Activated T-cell treated with anti-CD3 and anti-CD28 coated beads, Interleukin-2, amount 50 U/mL, for 4 hours (primary cell): Measurements from ENCODE around the gene ZNF84. TPM values are rescaled to one million over a fixed set of nuclear protein-coding genes. Genes with fewer than 3 reads are reported as not detected.
A peak's percentile ranks its signal among the peaks of the same experiment; 100 is the strongest.

Experiments
- ATAC-seq, 2 donors: fragments of 200-7000 bp; cut with Tn5 transposase; one replicate each; pipeline ENCODE4 v1.10.0; 2021
- DNase-seq: peaks from one replicate; pipeline ENCODE4 v3.0.0-alpha.2; 2020
- H3K27me3 Mint-ChIP-seq: one replicate; pipeline ENCODE4 v1.8.0; 2021; ENCODE audit warnings: low read depth, mixed read lengths
- H3K36me3 Mint-ChIP-seq: one replicate; pipeline ENCODE4 v1.8.0; 2022; ENCODE audit warnings: mixed read lengths; ENCODE audit not compliant: insufficient read depth
- H3K4me1 Mint-ChIP-seq: one replicate; pipeline ENCODE4 v1.8.0; 2021; ENCODE audit warnings: low read depth, mixed read lengths
- H3K4me3 Mint-ChIP-seq: one replicate; pipeline ENCODE4 v1.8.0; 2021; ENCODE audit warnings: mild to moderate bottlenecking, moderate library complexity, mixed read lengths
- H3K9me3 Mint-ChIP-seq: one replicate; pipeline ENCODE4 v1.8.0; 2021; ENCODE audit warnings: mixed read lengths
- total RNA-seq, 3 donors: library from RNA; stranded (reverse); gene quantifications; one replicate each; pipeline ENCODE4 v1.2.1, GENCODE V29; 2021

Gene ZNF84
- 10 to 100 TPM; 11.5 to 15.6 (median 12.5) TPM for total RNA-seq

GRCh38 chr12:133037207-133038005, at the start of gene ZNF84:
Gene ZNF84, plus strand, starts transcription at chr12:133037509. Its CDS starts 3,959 bp downstream, at chr12:133041468.
- no peaks in the 10 kb centered on the region for H3K27me3 Mint-ChIP-seq
- peaks cover 45% of the 10 kb centered on the region for H3K9me3 Mint-ChIP-seq
- peaks cover 33% of the 10 kb centered on the region for H3K36me3 Mint-ChIP-seq
- H3K4me1 Mint-ChIP-seq = peaks cover 7% of the 10 kb centered on the region
- ATAC-seq (peak; percentile 99), DNase-seq (peak; percentile 96)
- peak within 1 kb of the TSS; percentile 87 for H3K4me3 Mint-ChIP-seq

GRCh38 chr12:132998741-132999140, 38.6 kb upstream of the ZNF84 start:
- Mint-ChIP-seq H3K36me3 (peaks cover 66% of the 10 kb centered on the region), H3K27me3 (no peaks in the 10 kb centered on the region), H3K4me3 (no peak overlapping the region), H3K4me1 (peaks cover 6% of the 10 kb centered on the region), H3K9me3 (peaks cover 38% of the 10 kb centered on the region)
- ATAC-seq (no peak), DNase-seq (no peak)

GRCh38 chr12:133010657-133011297, 26.5 kb upstream of the ZNF84 start:
- H3K4me1 Mint-ChIP-seq = no peaks in the 10 kb centered on the region
- peaks cover 87% of the 10 kb centered on the region for H3K36me3 Mint-ChIP-seq
- peaks cover 44% of the 10 kb centered on the region for H3K9me3 Mint-ChIP-seq

GRCh38 chr12:133023566-133023965, 13.7 kb upstream of the ZNF84 start:
- no peaks in the 10 kb centered on the region for H3K27me3 Mint-ChIP-seq
- peaks cover 13% of the 10 kb centered on the region for H3K36me3 Mint-ChIP-seq
- no peak overlapping the region for H3K4me3 Mint-ChIP-seq
- DNase-seq = no peak
- no peaks in the 10 kb centered on the region for H3K4me1 Mint-ChIP-seq
- H3K9me3 Mint-ChIP-seq = peaks cover 52% of the 10 kb centered on the region
- no peak for ATAC-seq

More at GRCh38 chr12:133010657-133011297, 26.5 kb upstream of the ZNF84 start:
- ATAC-seq (no peak), DNase-seq (no peak)
- no peaks in the 10 kb centered on the region for H3K27me3 Mint-ChIP-seq
- no peak overlapping the region for H3K4me3 Mint-ChIP-seq

GRCh38 chr12:133026996-133027395, 10.3 kb upstream of the ZNF84 start:
- ATAC-seq (no peak), DNase-seq (no peak)
- Mint-ChIP-seq H3K9me3 (peaks cover 39% of the 10 kb centered on the region), H3K4me1 (no peaks in the 10 kb centered on the region), H3K4me3 (no peak overlapping the region), H3K36me3 (peaks cover 2% of the 10 kb centered on the region), H3K27me3 (no peaks in the 10 kb centered on the region)

GRCh38 chr12:133038118-133038709, 905 bp downstream of the ZNF84 start:
- DNase-seq = no peak
- Mint-ChIP-seq H3K9me3 (peaks cover 51% of the 10 kb centered on the region), H3K4me3 (peak overlapping the region; percentile 87), H3K27me3 (no peaks in the 10 kb centered on the region), H3K4me1 (peaks cover 7% of the 10 kb centered on the region), H3K36me3 (peaks cover 41% of the 10 kb centered on the region)
- ATAC-seq = no peak

- H3K4me3 Mint-ChIP-seq = no peak overlapping the region
- H3K27me3 Mint-ChIP-seq = no peaks in the 10 kb centered on the region
- H3K36me3 Mint-ChIP-seq = peaks cover 86% of the 10 kb centered on the region
- H3K4me1 Mint-ChIP-seq = no peaks in the 10 kb centered on the region
- peaks cover 65% of the 10 kb centered on the region for H3K9me3 Mint-ChIP-seq
- DNase-seq (no peak), ATAC-seq (no peak)
Observed at GRCh38 chr12:133046698-133047097, 9.4 kb downstream of the ZNF84 start.

GRCh38 chr12:133057446-133057845, 20.1 kb downstream of the ZNF84 start:
- no peak overlapping the region for H3K4me3 Mint-ChIP-seq
- H3K9me3 Mint-ChIP-seq = peaks cover 56% of the 10 kb centered on the region
- H3K4me1 Mint-ChIP-seq = no peaks in the 10 kb centered on the region
- no peaks in the 10 kb centered on the region for H3K27me3 Mint-ChIP-seq
- DNase-seq (no peak), ATAC-seq (no peak)
- peaks cover 46% of the 10 kb centered on the region for H3K36me3 Mint-ChIP-seq

- Mint-ChIP-seq H3K4me3 (no peak overlapping the region), H3K36me3 (peaks cover 43% of the 10 kb centered on the region), H3K27me3 (no peaks in the 10 kb centered on the region), H3K9me3 (peaks cover 56% of the 10 kb centered on the region), H3K4me1 (no peaks in the 10 kb centered on the region)
- no peak for DNase-seq
- no peak for ATAC-seq
Observed at GRCh38 chr12:133058203-133059113, 21.1 kb downstream of the ZNF84 start.

- peaks cover 24% of the 10 kb centered on the region for H3K36me3 Mint-ChIP-seq
- ATAC-seq = no peak
- no peak for DNase-seq
- peaks cover 62% of the 10 kb centered on the region for H3K9me3 Mint-ChIP-seq
- H3K27me3 Mint-ChIP-seq = no peaks in the 10 kb centered on the region
- H3K4me3 Mint-ChIP-seq = no peak overlapping the region
- H3K4me1 Mint-ChIP-seq = no peaks in the 10 kb centered on the region
Observed at GRCh38 chr12:133061954-133062353, 24.6 kb downstream of the ZNF84 start.

- Mint-ChIP-seq H3K4me3 (no peak overlapping the region), H3K4me1 (no peaks in the 10 kb centered on the region), H3K9me3 (peaks cover 55% of the 10 kb centered on the region), H3K27me3 (no peaks in the 10 kb centered on the region), H3K36me3 (peaks cover 9% of the 10 kb centered on the region)
- DNase-seq = no peak
- no peak for ATAC-seq
Observed at GRCh38 chr12:133063556-133063955, 26.2 kb downstream of the ZNF84 start.

GRCh38 chr12:133073836-133074235, 36.5 kb downstream of the ZNF84 start:
- H3K36me3 Mint-ChIP-seq = peaks cover 3% of the 10 kb centered on the region
- DNase-seq (no peak), ATAC-seq (no peak)
- H3K9me3 Mint-ChIP-seq = peaks cover 30% of the 10 kb centered on the region
- no peaks in the 10 kb centered on the region for H3K27me3 Mint-ChIP-seq
- H3K4me1 Mint-ChIP-seq = no peaks in the 10 kb centered on the region
- H3K4me3 Mint-ChIP-seq = no peak overlapping the region

GRCh38 chr12:133080026-133080367, 42.7 kb downstream of the ZNF84 start:
- peak; percentile 80 to 81 for ATAC-seq
- peaks cover 38% of the 10 kb centered on the region for H3K36me3 Mint-ChIP-seq
- peaks cover 47% of the 10 kb centered on the region for H3K9me3 Mint-ChIP-seq
- H3K4me1 Mint-ChIP-seq = peaks cover 8% of the 10 kb centered on the region
- H3K4me3 Mint-ChIP-seq = no peak overlapping the region
- peak; percentile 92 for DNase-seq
- no peaks in the 10 kb centered on the region for H3K27me3 Mint-ChIP-seq
